GM18867 (cell line): Measurements from ENCODE around the gene RANBP2.
"Not testable (repeated sequence)": the region's sequence is repeated elsewhere in the genome, so short reads cannot be mapped to it uniquely, and the experiment has no call there.

ENCODE experiments used
- ATAC-seq: cut with Tn5 transposase; IDR thresholded peaks from one replicate; pipeline ENCODE4 v1.9.1; 2021; ENCODE audit warnings: mild to moderate bottlenecking, moderate library complexity; ENCODE audit not compliant: unreplicated experiment

The RANBP2 gene

GRCh38 chr2:108719149-108720044 lies at the start of gene RANBP2:
RANBP2 (plus strand) TSS chr2:108719482; CDS start chr2:108719607, 125 bp downstream.
- peak; percentile 98 for ATAC-seq

- not testable (repeated sequence) for ATAC-seq
These were observed 49.0 kb upstream of the RANBP2 start for GRCh38 chr2:108670282-108670681.

- ATAC-seq: not testable (repeated sequence)
These were observed 47.0 kb upstream of the RANBP2 start for GRCh38 chr2:108672200-108672805.

- not testable (repeated sequence) for ATAC-seq
These were observed 42.8 kb upstream of the RANBP2 start for GRCh38 chr2:108676522-108676921.

- not testable (repeated sequence) for ATAC-seq
These were observed 42.0 kb upstream of the RANBP2 start for GRCh38 chr2:108677239-108677744.

- ATAC-seq: not testable (repeated sequence)
These were observed 41.1 kb upstream of the RANBP2 start for GRCh38 chr2:108678198-108678651.

- ATAC-seq: not testable (repeated sequence)
These were observed 38.5 kb upstream of the RANBP2 start for GRCh38 chr2:108680805-108681204.

- not testable (repeated sequence) for ATAC-seq
These were observed 30.2 kb upstream of the RANBP2 start for GRCh38 chr2:108688818-108689756.

- peak; percentile 82 for ATAC-seq
These were observed 29.3 kb upstream of the RANBP2 start for GRCh38 chr2:108690001-108690400.

- ATAC-seq: no peak
These were observed 27.8 kb upstream of the RANBP2 start for GRCh38 chr2:108691447-108691846.

- no peak for ATAC-seq
These were observed 18.1 kb upstream of the RANBP2 start for GRCh38 chr2:108701208-108701607.

- no peak for ATAC-seq
These were observed 17.5 kb upstream of the RANBP2 start for GRCh38 chr2:108701806-108702205.

GRCh38 chr2:108704871-108705270 lies 14.4 kb upstream of the RANBP2 start:
- no peak for ATAC-seq

GRCh38 chr2:108707300-108707699 lies 12.0 kb upstream of the RANBP2 start:
- ATAC-seq: no peak

- ATAC-seq: not testable (repeated sequence)
These were observed 2.3 kb upstream of the RANBP2 start for GRCh38 chr2:108716971-108717370.

GRCh38 chr2:108726048-108726447 lies 6.8 kb downstream of the RANBP2 start:
- not testable (repeated sequence) for ATAC-seq

- not testable (repeated sequence) for ATAC-seq
These were observed 15.4 kb downstream of the RANBP2 start for GRCh38 chr2:108734656-108735055.

GRCh38 chr2:108757973-108758372 lies 38.7 kb downstream of the RANBP2 start:
- ATAC-seq: not testable (repeated sequence)

- ATAC-seq: not testable (repeated sequence)
These were observed 43.3 kb downstream of the RANBP2 start for GRCh38 chr2:108762618-108763017.

- ATAC-seq: not testable (repeated sequence)
These were observed 47.4 kb downstream of the RANBP2 start for GRCh38 chr2:108766671-108767070.
